NK-92 (cell line): Measurements from ENCODE around the gene ABT1.

Experiments
- DNase-seq: peaks from one replicate; lab custom pipeline; 2025; ENCODE audit not compliant: unreplicated experiment; lab: John Stamatoyannopoulos, UW

ABT1 gene

GRCh38 chr6:26571592-26572296 is 25.0 kb upstream of the ABT1 start:
- DNase-seq = no peak

GRCh38 chr6:26575494-26575939 is 21.2 kb upstream of the ABT1 start:
- no peak for DNase-seq

GRCh38 chr6:26576407-26576843 is 20.3 kb upstream of the ABT1 start:
- no peak for DNase-seq

- no peak for DNase-seq
Measured at GRCh38 chr6:26576929-26577719, 19.6 kb upstream of the ABT1 start.

GRCh38 chr6:26577720-26578072 is 19.1 kb upstream of the ABT1 start:
- DNase-seq = no peak

GRCh38 chr6:26578279-26578678 is 18.5 kb upstream of the ABT1 start:
- DNase-seq = no peak

GRCh38 chr6:26578741-26579140 is 18.0 kb upstream of the ABT1 start:
- DNase-seq = no peak

GRCh38 chr6:26581164-26581915 is 15.4 kb upstream of the ABT1 start:
- DNase-seq = no peak

GRCh38 chr6:26588965-26589364 is 7.8 kb upstream of the ABT1 start:
- no peak for DNase-seq

GRCh38 chr6:26592649-26593048 is 4.1 kb upstream of the ABT1 start:
- DNase-seq = no peak

- no peak for DNase-seq
Measured at GRCh38 chr6:26593278-26594130, 3.2 kb upstream of the ABT1 start.

- no peak for DNase-seq
Measured at GRCh38 chr6:26594131-26594498, 2.6 kb upstream of the ABT1 start.

GRCh38 chr6:26594730-26595632 is 1.8 kb upstream of the ABT1 start:
- no peak for DNase-seq

GRCh38 chr6:26595669-26596269 is 984 bp upstream of the ABT1 start:
- no peak for DNase-seq

- no peak for DNase-seq
Measured at GRCh38 chr6:26597389-26597766, 625 bp downstream of the ABT1 start.

- DNase-seq = no peak
Measured at GRCh38 chr6:26597821-26598220, 1.1 kb downstream of the ABT1 start.

- no peak for DNase-seq
Measured at GRCh38 chr6:26598267-26598666, 1.5 kb downstream of the ABT1 start.

- no peak for DNase-seq
Measured at GRCh38 chr6:26599134-26599533, 2.4 kb downstream of the ABT1 start.

GRCh38 chr6:26599591-26599990 is 2.8 kb downstream of the ABT1 start:
- no peak for DNase-seq

- no peak for DNase-seq
Measured at GRCh38 chr6:26600759-26601158, 4.0 kb downstream of the ABT1 start.
